GM18861 (cell line): ENCODE measurements around the gene ZDHHC11B.
"Not testable (repeated sequence)": the region's sequence is repeated elsewhere in the genome, so short reads cannot be mapped to it uniquely, and the experiment has no call there.

ENCODE experiments used
- ATAC-seq: cut with Tn5 transposase; IDR thresholded peaks from one replicate; pipeline ENCODE4 v1.9.1; 2021; ENCODE audit not compliant: unreplicated experiment

Gene ZDHHC11B

GRCh38 chr5:784428-785177 lies at the start of gene ZDHHC11B:
Gene ZDHHC11B (minus strand): TSS chr5:784729. CDS start chr5:766919, 17,810 bp downstream.
- not testable (repeated sequence) for ATAC-seq

- not testable (repeated sequence) for ATAC-seq
Observed at GRCh38 chr5:834013-834412, 49.5 kb upstream of the ZDHHC11B start.

- not testable (repeated sequence) for ATAC-seq
Observed at GRCh38 chr5:828194-828593, 43.7 kb upstream of the ZDHHC11B start.

- not testable (repeated sequence) for ATAC-seq
Observed at GRCh38 chr5:825544-825943, 41.0 kb upstream of the ZDHHC11B start.

GRCh38 chr5:821504-821903 lies 37.0 kb upstream of the ZDHHC11B start:
- ATAC-seq = no peak

GRCh38 chr5:820245-820644 lies 35.7 kb upstream of the ZDHHC11B start:
- no peak for ATAC-seq

- no peak for ATAC-seq
Observed at GRCh38 chr5:819078-819477, 34.5 kb upstream of the ZDHHC11B start.

GRCh38 chr5:816176-816575 lies 31.6 kb upstream of the ZDHHC11B start:
- ATAC-seq = no peak

- no peak for ATAC-seq
Observed at GRCh38 chr5:815449-815848, 30.9 kb upstream of the ZDHHC11B start.

GRCh38 chr5:813575-813974 lies 29.0 kb upstream of the ZDHHC11B start:
- ATAC-seq = not testable (repeated sequence)

GRCh38 chr5:811384-811783 lies 26.9 kb upstream of the ZDHHC11B start:
- ATAC-seq = not testable (repeated sequence)

- not testable (repeated sequence) for ATAC-seq
Observed at GRCh38 chr5:807719-808514, 23.4 kb upstream of the ZDHHC11B start.

GRCh38 chr5:801472-801871 lies 16.9 kb upstream of the ZDHHC11B start:
- no peak for ATAC-seq

- ATAC-seq = not testable (repeated sequence)
Observed at GRCh38 chr5:801055-801454, 16.5 kb upstream of the ZDHHC11B start.

- ATAC-seq = not testable (repeated sequence)
Observed at GRCh38 chr5:798505-799138, 14.1 kb upstream of the ZDHHC11B start.

GRCh38 chr5:797986-798385 lies 13.5 kb upstream of the ZDHHC11B start:
- ATAC-seq = not testable (repeated sequence)

GRCh38 chr5:795873-796272 lies 11.3 kb upstream of the ZDHHC11B start:
- ATAC-seq = not testable (repeated sequence)

GRCh38 chr5:794948-795347 lies 10.4 kb upstream of the ZDHHC11B start:
- ATAC-seq = not testable (repeated sequence)

- not testable (repeated sequence) for ATAC-seq
Observed at GRCh38 chr5:788703-789102, 4.2 kb upstream of the ZDHHC11B start.

- not testable (repeated sequence) for ATAC-seq
Observed at GRCh38 chr5:787857-788233, 3.3 kb upstream of the ZDHHC11B start.

GRCh38 chr5:787224-787856 lies 2.8 kb upstream of the ZDHHC11B start:
- not testable (repeated sequence) for ATAC-seq
